NCI-H226 (cell line): ENCODE results near the gene ADAMTS2.

ENCODE experiments used
- DNase-seq: peaks from one replicate; pipeline ENCODE4 v3.0.0-alpha.2; 2015

Gene ADAMTS2

DNA sequence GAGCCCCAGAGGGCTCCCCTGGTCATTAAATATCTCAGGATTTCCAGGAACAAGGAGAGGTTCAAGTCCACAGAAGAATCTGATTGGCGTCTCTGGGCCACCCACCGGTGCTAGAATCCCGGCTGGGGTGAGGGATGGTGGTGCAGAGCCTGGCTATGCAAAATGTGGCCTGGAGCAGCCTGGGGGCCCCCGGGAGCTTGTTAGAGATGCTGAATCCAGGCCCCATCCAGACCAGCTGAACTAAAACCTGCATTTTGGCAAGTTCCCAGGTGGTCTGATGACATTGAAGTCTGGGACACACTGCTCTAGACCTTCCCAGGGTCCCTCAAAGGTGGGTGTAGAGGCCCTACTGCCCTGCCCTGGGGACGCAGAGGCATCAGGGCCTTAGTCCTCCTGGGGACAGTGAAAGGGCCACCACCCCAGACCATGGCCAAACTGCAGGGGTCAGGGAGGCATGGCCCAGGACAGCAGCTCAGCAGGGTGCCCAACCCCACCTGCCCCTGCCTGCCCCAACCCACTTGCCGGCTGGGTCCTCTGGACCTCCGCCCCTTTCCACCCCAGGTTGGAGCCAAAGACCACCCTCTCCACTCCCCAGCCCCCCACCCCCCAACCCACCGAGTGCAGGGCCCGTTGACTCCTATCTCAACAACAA, 34.7 kb downstream of the ADAMTS2 start:
- no peak for DNase-seq

DNA sequence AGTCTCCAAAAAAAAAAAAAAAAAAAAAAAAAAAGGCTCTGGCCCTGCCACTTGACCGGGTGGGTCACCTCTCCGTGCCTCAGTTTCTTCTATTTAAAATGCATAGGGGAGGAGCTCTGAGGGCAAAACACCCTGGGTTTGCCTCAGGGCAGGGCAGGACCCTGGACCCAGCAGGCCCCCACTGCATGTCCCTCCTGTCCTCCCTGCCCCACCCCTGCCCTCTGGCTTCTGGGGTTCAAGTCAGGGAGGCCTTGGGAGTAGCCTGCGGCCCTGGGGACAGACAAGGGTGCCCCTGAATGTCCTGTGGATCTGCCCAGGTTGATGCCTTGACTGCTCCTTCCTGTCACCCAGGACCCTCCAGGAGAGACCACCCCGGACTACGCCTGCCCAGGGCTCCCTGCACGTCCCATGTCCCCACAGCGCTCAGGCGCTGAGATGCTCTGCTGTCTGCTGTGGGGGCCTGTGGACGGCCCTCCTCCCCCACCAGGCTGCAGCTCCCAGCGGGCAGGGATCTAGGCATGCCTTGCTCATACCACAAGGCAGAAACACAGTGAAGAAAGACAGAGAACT, 35.4 kb downstream of the ADAMTS2 start:
- DNase-seq = no peak

DNA sequence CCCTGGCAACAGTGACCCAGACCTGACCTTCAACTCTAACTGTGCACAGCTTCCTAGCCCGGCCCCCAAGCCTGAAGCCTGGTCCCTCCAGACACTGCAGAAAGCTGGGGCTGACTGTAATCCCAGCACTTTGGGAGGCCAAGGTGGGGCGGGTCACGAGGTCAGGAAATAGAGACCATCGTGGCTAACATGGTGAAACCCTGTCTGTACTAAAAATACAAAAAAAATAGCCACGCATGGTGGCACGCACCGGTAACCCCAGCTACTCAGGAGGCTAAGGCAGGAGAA, 35.9 kb downstream of the ADAMTS2 start:
- DNase-seq = no peak

DNA sequence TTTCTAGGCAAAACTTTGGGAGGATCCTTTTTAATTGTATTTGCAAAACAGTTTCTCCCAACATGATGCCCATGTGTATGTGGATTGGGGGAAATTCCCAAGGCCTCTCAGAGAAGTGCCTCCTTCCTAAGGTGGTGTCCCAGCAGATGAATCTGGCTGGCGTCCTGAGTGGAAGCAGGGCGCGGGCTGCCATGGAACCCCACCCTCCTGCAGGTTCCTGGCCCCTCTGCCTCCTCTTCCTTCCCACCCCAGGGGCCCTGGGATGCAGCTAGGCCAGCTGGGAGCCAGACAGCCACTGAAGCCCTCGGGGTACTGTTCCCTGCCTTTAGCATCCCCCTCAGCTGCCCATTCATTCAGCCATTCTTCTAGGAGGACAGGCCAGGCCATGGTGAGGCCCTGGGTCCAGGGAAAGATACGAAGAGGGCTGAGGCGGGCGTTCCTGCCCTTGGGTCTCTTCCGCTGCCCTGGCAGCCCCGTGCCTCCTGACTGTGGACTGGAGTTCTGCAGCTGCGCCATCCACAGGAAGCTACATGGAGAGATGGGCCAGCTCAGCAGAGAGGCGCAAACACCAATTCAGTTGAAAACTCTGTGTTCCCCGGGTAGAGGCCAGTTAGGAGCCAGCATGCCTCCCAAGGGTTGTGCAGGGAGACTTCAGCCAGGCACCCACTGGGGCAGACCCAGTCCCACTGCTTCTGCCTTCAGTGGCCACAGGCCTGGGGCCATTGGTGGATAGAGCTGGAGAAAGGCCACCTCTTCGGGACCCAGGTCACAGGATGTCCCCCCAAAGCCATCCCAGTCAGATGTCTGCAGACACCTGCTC, 36.5 kb downstream of the ADAMTS2 start:
- DNase-seq = no peak

DNA sequence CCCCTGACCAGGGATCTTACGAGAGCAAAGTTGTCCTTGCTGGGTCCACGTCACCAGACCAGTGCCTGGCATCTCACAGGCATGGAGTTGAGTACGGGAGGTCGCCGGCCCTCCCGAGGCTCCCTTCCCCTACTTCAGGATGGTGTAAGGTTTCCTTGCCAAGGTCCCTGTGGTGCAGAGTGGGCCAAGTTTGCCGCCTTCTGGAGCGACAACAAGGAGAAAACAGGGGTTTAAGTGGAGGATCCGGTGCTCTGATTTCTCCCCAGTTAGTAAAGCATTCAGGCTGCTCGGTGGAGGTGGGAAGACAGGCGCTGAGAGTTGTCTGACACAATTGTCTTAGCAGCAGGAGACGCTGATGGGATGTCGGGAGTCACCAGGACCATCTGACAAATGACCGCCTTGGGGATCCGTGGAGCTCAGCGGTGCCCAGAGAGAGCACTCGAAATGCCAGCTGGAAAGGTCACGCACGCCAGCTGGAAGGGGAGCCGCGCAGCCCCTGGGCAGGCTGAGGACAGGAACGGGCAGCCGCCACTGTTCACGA, 37.3 kb downstream of the ADAMTS2 start:
- DNase-seq = no peak

DNA sequence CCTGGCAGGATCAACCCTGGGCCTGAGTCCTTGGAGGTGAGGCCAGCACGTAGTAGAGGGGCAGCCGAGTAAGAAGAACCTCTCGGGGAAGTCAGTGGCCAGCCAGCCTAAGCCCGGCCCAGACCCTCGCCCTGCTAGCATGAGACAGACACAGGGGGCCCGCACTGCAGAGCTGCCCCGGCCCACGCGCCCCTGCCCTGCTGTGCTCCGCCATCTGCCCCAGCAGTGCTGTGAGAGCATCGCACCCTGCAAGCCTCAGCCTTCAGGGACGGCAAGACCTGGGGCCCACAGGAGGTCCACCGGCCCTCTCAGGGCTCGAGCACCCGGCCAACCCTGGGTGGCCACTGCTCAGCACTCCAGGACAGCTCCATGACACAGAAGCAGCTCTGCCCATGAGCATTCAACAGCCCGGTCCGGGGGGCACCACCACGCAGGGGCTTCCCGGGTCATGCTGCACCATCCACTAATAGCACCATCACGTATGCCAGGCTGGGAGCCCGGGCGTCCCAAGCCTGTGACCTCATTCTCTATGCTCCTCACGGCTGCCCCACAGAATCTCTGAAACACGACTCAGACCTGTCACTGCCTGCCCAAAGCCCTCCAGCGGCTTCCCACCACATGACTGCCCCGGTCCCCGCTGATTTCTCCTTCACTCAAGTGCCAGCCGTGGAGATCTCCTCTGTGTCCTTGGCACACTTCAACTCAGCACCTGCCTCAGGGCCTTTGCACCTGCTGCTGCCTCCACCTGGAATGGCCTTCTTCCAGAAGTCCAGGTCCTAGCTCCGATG, 38.1 kb downstream of the ADAMTS2 start:
- DNase-seq = no peak

DNA sequence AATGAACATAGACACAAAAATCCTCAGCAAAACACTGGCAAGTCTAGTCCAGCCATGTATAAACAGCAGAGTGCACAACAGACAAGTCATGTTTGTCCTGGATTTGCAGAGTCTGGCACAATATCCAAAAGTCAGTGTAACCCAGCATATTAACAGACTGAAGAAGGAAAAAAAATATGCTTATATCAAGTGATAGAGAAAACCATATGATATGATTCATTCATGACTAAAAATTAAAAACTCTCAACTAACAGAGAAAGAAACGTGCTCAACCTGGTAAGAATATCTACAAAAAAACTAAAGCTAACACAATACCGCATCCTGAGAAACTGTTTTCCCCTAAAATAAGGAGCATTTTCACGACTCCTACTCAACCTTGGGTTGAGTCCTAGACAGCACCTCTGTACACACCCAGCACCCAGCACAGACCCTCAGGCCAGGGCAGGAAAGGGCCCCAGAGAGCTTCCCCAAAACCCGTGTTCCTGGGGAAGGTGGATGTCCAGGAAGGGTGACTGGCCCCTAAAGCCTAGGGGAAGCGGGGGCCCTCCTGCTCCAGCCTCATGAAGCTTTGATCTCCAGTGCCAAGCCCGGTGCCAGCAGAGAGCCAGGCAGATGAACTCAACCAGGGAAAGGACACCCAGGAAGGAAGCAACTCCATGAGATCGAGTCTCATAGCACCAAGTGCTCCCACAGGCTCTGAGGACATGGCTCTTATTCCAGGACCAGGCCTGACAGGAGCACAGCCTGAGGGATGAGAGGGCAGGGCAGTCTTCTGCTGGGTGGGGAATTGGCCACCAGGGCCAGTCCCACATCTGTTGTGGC, 38.9 kb downstream of the ADAMTS2 start:
- no peak for DNase-seq

DNA sequence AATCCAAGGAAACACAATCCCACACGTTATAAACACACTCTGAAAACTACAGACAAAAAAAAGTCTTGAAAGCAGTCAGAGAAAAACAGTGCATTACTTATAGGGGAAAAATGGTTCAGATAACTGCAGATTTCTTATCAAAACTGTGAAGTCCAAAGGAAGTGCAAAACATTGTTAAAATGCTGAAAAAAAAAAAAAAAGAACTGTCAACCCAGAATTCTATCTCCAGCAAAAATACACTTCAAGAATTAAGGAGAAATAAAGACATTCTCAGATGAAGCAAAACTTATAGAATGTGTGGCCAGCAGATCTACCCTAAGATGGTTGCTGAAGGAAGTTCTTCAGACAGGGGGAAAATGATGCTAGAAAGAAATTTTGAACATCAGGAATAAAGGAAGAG, 40.4 kb downstream of the ADAMTS2 start:
- no peak for DNase-seq

DNA sequence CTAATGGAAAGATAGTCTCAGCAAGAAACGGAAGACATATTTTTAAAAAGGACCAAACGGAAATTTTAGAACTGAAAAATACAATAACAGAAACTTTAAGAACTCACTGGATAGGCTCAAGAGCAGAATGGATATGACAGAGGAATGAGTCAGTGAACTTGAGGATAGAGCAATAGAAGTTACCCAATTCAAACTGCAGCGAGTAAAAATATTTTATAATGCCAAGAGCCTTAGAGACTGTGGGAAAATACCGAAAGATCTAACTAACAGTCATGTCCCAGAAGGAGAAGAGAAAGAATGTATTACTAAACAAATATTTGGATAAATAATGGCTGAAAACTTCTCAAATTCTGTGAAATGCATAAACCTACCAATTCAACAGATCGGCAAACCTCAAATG, 40.8 kb downstream of the ADAMTS2 start:
- peak; percentile 87 for DNase-seq

DNA sequence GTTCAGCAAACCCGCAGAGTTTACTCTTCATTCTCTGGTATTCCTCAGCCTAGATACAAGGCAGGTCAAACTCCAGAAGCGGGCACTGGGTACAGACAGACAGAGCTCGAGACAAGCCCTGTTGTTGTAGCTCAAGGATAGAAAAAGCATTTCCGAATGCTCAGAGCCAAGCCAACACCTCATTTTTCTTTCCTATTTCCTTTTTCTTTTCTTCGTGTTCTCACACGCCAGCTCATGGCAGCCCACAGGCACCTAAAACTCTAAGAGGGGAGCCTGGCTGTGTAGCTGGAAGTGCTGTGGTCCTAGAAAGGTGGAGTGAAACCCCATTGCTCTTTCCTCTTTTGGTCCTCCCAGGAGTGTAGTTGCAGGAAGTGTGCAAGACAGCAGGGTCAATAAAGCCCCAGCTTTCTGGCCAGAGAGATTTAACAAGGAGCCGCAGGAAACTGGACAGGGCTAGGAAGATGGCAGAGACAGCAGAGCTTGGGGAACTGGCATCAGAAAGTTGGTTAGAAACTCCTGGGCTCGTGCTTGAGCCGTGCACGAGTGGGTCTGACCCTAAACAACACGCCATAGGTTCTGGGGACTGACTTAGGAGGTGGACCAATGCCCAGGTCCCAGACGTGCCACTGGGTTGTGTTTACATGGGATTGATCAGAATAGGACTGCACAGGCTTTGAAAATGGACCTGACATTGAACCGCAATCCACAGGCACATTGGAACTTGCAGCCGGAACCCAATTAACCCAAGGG, 41.6 kb downstream of the ADAMTS2 start:
- DNase-seq = no peak

DNA sequence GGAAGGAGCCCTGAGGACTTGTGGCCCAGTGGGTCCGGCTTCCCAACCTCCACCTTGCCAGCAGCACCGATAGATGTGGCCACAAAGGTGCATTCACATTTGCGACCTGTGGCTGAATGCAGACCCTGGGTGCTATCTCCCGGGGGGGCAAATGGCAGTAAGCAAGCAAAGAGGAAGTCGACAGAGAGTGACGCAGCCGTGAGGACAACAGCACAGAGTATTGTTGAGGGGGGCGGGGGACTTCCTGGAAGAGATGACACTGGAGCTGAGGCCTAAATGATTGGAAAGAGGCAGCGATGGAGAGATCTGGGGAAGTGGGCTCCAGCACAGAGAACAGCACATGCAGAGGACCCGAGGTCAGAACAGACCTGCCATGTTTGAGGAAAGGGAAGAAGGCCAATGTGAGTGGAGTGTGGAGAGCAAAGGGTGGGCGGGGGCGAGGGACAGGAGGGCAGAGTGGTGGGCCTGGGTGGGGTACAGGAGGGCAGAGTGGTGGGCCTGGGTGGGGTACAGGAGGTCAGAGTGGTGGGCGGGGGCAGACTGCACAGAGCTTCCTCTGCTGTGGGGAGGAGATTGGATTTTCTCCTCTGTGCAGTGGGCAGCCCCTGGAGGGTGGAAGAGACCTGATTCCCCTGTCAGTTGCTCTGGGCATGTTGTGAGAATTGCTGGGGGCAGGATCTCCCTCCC, 42.6 kb downstream of the ADAMTS2 start:
- no peak for DNase-seq

DNA sequence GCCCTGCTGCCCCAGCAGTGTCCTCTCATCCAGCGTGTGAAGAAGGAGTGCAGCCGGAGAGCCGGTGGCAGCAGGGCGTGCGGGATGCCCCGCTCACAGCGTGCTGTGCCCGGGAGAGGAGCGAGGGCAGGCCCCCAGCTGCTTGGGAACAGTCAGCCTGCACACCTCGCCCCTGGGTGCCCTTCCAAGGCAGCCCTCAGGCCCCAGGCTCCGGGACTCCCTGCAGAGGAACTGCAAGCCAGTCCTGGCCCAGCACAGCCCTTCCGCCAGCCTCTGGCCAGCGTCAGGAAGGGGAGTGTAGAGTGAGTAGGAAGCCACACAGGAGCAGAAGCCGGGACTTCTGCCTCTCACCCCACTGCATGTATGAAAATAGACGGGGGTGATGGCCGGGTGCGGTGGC, 43.5 kb downstream of the ADAMTS2 start:
- no peak for DNase-seq

DNA sequence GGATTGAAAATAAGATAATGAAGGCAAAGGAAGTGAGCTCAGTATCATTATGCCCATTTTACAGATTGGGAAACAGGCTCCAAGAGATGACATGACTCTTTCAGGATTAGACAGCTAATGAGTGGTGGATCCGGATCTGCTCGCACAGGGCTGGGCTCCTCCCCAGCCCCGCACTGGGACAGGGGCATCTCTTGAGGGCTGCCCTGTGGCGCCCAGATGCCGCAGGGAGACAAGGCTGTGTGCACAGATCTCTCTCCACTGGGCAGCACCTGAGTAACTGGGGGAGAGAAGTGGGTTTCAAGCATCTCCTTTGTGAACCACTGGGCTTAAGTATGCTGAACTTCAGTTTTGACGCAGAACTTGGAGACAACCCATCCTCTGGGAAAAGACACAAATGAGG, 43.9 kb downstream of the ADAMTS2 start:
- DNase-seq = no peak

DNA sequence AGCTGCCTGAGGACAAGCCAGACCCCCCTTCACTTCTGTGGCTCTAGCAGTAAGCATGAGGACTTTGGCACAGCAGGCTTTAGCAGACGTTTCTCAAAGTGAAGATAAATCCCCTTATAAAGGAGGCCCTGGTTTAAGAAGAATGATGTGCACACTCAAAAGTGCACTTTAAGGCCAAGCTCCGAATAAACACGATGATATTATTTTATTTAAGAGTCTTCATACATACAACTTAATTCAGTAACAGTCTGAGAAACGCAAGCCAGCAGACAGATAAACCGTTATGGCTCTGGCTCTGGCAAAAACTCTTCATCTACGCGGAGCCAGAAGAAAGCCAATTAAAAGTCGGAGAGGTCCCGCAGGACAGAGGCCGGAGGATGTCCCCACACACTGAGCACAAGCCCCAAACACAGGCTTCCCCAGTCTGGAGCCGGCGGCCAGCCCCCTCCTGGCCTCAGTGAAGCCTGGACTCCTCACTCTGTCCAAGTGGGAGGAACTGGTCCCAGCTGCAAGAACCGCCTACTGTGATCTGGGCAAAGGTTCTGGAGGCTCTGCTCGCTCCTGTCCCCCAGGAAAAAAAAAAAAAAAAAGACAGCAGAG, 44.6 kb downstream of the ADAMTS2 start:
- no peak for DNase-seq

DNA sequence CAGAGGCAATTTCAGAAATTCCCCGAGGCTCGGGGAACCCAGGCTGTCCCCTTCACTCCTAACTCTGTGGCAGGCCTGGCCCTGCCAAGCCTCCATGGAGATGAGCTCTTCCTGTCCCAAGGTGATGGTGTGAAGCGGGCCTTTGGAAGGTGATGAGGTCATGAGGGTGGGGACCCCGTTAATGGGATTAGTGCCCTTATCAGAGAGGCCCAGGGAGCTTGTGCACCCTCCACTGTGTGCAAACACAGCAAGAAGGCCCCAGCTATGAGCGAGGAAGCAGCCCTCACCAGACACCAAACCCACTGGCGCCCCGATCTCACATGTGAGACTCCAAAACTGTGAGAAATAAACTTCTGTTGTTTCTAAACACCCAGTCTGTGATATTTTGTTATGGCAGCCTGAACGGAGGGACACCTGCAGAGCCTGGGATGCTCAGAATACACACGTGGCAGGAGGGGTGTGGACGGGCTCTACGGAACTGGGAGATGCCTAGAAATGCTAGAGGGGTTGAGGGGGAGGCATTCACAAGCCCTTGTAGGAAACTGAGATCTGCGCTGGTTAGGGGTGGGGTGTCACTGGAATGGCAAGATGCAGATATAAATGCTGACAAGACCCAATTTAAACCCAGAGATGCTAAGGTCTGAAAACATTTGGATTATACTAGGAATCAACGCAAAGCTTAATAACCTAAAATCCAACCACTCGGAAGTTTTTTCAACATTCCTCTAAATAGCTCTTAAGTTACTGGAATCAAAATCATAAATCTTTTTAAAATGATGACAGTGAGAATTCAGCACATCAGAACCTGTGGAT, 46.9 kb downstream of the ADAMTS2 start:
- DNase-seq = no peak

DNA sequence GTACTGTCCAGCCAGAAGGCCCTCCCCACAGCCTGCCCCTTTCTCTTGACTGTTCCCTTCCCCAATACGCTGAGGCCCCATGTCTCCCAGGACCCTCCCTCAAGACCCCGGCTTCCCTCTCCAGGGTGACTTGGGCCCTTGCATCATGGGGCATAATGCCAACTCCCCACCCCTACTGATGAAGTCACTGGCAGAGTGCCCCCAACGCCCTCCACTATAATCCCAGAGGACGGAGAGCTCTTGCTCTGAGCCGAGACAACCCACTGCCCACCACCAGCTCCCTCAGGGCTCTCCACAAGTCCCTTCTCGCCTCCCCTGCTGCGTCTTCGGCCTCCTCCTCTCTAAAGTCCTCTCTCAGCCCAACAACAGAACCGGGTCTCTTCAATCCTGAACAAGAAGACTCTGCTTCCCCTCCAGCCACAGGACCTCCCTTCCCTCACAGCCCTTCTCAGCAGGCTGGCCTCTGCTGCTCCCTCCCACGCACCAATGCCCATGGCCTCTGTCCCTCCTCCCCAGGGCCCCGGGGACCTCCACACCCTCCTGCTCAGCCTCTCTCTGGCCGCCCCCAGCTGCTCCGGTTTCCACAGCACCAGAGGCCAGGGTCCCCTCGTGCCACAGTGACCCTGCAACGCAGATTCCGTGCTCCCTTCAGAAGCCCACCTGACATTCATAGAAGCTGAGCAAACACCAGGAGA, 47.6 kb downstream of the ADAMTS2 start:
- DNase-seq = no peak

DNA sequence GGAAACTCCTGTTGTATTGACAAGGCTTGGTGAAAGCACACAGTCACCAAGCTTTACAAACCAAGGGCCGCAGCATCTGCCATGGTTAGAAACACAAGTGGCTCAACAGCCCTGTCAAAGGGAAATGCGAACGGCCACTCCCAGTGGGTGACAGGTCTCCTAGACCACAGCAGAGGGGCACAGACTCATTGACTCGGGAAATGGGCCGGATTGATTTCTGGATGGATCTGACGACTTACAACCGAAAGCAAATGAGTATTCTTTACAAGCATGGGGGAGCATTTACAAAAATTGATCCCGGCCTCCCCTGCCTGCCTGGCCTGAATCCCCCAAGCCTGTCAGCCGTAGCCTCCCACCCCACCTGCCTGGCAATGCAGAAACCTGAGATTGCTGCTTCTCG, 48.2 kb downstream of the ADAMTS2 start:
- DNase-seq = no peak

DNA sequence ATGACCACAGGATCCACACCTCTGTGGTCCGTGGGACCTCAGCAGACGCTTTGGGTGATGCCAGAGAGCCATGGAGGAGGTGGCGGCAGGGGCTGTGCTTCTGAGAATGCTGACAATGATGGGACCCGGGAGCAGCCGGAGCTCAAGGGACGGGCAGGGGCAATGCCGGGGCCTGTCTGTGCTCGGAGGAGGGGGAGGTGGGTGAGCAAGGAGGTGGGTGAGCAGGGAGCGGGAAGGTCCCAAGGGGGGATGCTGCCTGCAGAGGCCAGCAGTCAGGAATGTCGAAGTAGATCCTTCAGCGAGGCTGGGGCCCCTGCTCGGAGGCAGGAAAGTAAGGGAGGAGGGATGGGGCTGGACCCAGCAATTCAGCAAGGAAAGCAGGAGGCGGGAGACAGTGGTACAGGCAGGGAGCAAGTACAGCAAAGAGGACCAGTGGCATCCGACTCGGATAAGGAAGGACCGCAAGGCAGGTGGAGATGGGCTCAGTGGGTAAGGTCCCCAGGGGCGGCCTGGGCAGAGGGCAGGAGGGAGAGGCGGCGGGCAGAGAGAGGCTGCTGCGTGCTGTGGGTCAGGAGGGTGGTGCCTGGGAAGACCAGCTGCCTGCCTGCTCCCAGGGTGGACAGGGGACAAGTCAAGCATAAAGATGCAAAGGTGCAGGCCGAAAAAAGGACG, 49.0 kb downstream of the ADAMTS2 start:
- DNase-seq = no peak

DNA sequence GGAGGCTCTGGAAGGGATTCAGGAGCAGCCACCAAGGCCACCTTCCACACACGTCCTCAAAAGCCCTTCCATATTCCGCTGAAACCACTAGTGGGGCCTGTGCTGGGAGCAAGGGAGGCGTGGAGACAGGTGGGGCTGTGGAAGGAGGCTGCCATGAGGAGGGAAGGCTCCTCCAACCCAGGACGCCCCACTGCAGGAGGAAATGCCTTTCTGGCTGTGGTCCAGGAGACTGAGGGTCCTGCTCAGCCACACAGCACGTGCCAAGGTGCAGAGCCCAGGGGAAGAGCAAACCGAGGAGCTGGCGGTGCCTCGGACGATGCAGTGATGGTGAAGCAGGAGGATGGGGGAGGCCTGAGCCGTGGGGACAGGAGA, 49.5 kb downstream of the ADAMTS2 start:
- no peak for DNase-seq
